ENCODE measurements around the gene TUBGCP3.

- no peak for TF ChIP-seq CTCF (IDR thresholded peaks at IDR 0.05; ENCODE audit: insufficient read depth, low read depth, low read length)
- TF ChIP-seq EZH2 (IDR thresholded peaks at IDR 0.05; ENCODE audit: insufficient read depth, low read length) = no peak
Measured at GRCh38 chr13:112445411-112446271, 142.3 kb downstream of the TUBGCP3 start.
